Ramos (cell line): ENCODE results near the gene TFR2.

ENCODE experiments used
- in situ Hi-C: fragments of 300-500 bp; cut with MboI; formaldehyde crosslinking; loops from one replicate; pipeline ENCODE4 v1.14.3; 2022; ENCODE audit warnings: low sequenced_read_pairs; ENCODE audit not compliant: unreplicated experiment

Gene TFR2

GRCh38 chr7:100590077-100590737, 51.1 kb downstream of the TFR2 start:
- in situ Hi-C loops: no loop called here

- in situ Hi-C loops: no loop called here
Measured at GRCh38 chr7:100589341-100589947, 51.9 kb downstream of the TFR2 start.

GRCh38 chr7:100588438-100588837, 52.9 kb downstream of the TFR2 start:
- in situ Hi-C loops: no loop called here

GRCh38 chr7:100586266-100587025, 54.9 kb downstream of the TFR2 start, which contains the start of gene FBXO24:
Gene FBXO24, plus strand, starts transcription at chr7:100586328. Its CDS starts 298 bp downstream, at chr7:100586626.
- in situ Hi-C loops: no loop called here

GRCh38 chr7:100585511-100586265, 55.7 kb downstream of the TFR2 start, which contains the start of gene LRCH4:
Gene LRCH4, minus strand, starts transcription at chr7:100586129. Its CDS starts 29 bp downstream, at chr7:100586100.
- in situ Hi-C loops: no loop called here

- in situ Hi-C loops: no loop called here
Measured at GRCh38 chr7:100584683-100585510, 56.5 kb downstream of the TFR2 start.

- in situ Hi-C loops: no loop called here
Measured at GRCh38 chr7:100584054-100584682, 57.2 kb downstream of the TFR2 start.

GRCh38 chr7:100583132-100584053, 58.0 kb downstream of the TFR2 start:
- in situ Hi-C loops: no loop called here

- in situ Hi-C loops: no loop called here
Measured at GRCh38 chr7:100582650-100583049, 58.7 kb downstream of the TFR2 start.

GRCh38 chr7:100582041-100582579, 59.2 kb downstream of the TFR2 start:
- in situ Hi-C loops: no loop called here

- in situ Hi-C loops: no loop called here
Measured at GRCh38 chr7:100580466-100581283, 60.7 kb downstream of the TFR2 start.

GRCh38 chr7:100578246-100579183, 62.8 kb downstream of the TFR2 start:
- in situ Hi-C loops: no loop called here

- in situ Hi-C loops: no loop called here
Measured at GRCh38 chr7:100577507-100577906, 63.8 kb downstream of the TFR2 start.

- in situ Hi-C loops: no loop called here
Measured at GRCh38 chr7:100577103-100577502, 64.2 kb downstream of the TFR2 start.

- in situ Hi-C loops: no loop called here
Measured at GRCh38 chr7:100576384-100576993, 64.9 kb downstream of the TFR2 start.
